Posterior cingulate gyrus (tissue), 11 donors: Measurements from ENCODE around the gene IZUMO3.
"Not testable (repeated sequence)": the region's sequence is repeated elsewhere in the genome, so short reads cannot be mapped to it uniquely, and the experiment has no call there.

Experiments
- DNase-seq, 10 donors: peaks; one replicate each; pipeline versions ENCODE4 v3.0.0 to v3.0.0-alpha.2; 2020 to 2021; ENCODE audit warnings: mixed read lengths in 3 of 10
- intact Hi-C: fragments of 100-400 bp; cut with DNase I; formaldehyde crosslinking; loops from one replicate; pipeline ENCODE4 v1.15.1; 2023

The IZUMO3 gene

GRCh38 chr9:24545847-24546522, at the start of gene IZUMO3:
Gene IZUMO3, minus strand, starts transcription at chr9:24545897. Its CDS starts 248 bp downstream, at chr9:24545649.
- intact Hi-C loops, result no loop called here
- no peak for DNase-seq

GRCh38 chr9:24594234-24594850, 48.6 kb upstream of the IZUMO3 start:
- intact Hi-C loops, result no loop called here
- peak in 1 of 10 donors; percentile 40 for DNase-seq

- no peak for DNase-seq
- intact Hi-C loops, result no loop called here
Observed at GRCh38 chr9:24590432-24590831, 44.7 kb upstream of the IZUMO3 start.

GRCh38 chr9:24587883-24588282, 42.2 kb upstream of the IZUMO3 start:
- no peak for DNase-seq
- intact Hi-C loops, result no loop called here

GRCh38 chr9:24582146-24583126, 36.7 kb upstream of the IZUMO3 start:
- intact Hi-C loops, result no loop called here
- no peak for DNase-seq

GRCh38 chr9:24580005-24580404, 34.3 kb upstream of the IZUMO3 start:
- intact Hi-C loops, DNase-seq: not testable (repeated sequence)

GRCh38 chr9:24572406-24572805, 26.7 kb upstream of the IZUMO3 start:
- no peak for DNase-seq
- intact Hi-C loops, result no loop called here

- intact Hi-C loops, result no loop called here
Observed at GRCh38 chr9:24561957-24562356, 16.3 kb upstream of the IZUMO3 start.

GRCh38 chr9:24553183-24553552, 7.5 kb upstream of the IZUMO3 start:
- DNase-seq, result no peak
- intact Hi-C loops, result no loop called here

More at GRCh38 chr9:24561957-24562356, 16.3 kb upstream of the IZUMO3 start:
- no peak for DNase-seq

- intact Hi-C loops, result no loop called here
- no peak for DNase-seq
Observed at GRCh38 chr9:24552526-24553182, 7.0 kb upstream of the IZUMO3 start.

GRCh38 chr9:24545285-24545684, 412 bp downstream of the IZUMO3 start:
- intact Hi-C loops, result no loop called here
- no peak for DNase-seq

GRCh38 chr9:24518545-24518944, 27.2 kb downstream of the IZUMO3 start:
- no peak for DNase-seq
- intact Hi-C loops, result no loop called here

- no peak for DNase-seq
- intact Hi-C loops, result no loop called here
Observed at GRCh38 chr9:24516463-24516862, 29.2 kb downstream of the IZUMO3 start.

- no peak for DNase-seq
- intact Hi-C loops, result no loop called here
Observed at GRCh38 chr9:24509850-24510249, 35.8 kb downstream of the IZUMO3 start.

- intact Hi-C loops, result no loop called here
- DNase-seq, result no peak
Observed at GRCh38 chr9:24504521-24504920, 41.2 kb downstream of the IZUMO3 start.

- DNase-seq, result no peak
- intact Hi-C loops, result no loop called here
Observed at GRCh38 chr9:24502206-24502937, 43.3 kb downstream of the IZUMO3 start.

GRCh38 chr9:24500761-24501160, 44.9 kb downstream of the IZUMO3 start:
- no peak for DNase-seq
- intact Hi-C loops, result no loop called here

GRCh38 chr9:24498632-24499031, 47.1 kb downstream of the IZUMO3 start:
- intact Hi-C loops, result no loop called here
- DNase-seq, result no peak

- intact Hi-C loops, result no loop called here
- DNase-seq, result no peak
Observed at GRCh38 chr9:24497671-24498070, 48.0 kb downstream of the IZUMO3 start.
